BJ (cell line): ENCODE data around the gene MRPL2. TPM values are rescaled to one million over a fixed set of nuclear protein-coding genes. Genes with fewer than 3 reads are reported as not detected.

Experiments
- CTCF ChIA-PET: fragments of 350-600 bp; formaldehyde crosslinking; extraction: SDS; loops from one replicate; lab custom pipeline; 2021; ENCODE audit warnings: antibody characterized with exemption, inconsistent platforms; lab: Yijun Ruan, JAX
- POLR2A ChIA-PET: fragments of 300-600 bp; sonication (Branson Sonifier 250); formaldehyde crosslinking; extraction: SDS; loops from one replicate; lab custom pipeline; 2021; ENCODE audit warnings: antibody characterized with exemption; lab: Charles Lee
- DNase-seq: peaks from one replicate; pipeline ENCODE4 v3.0.0-alpha.2; 2011; ENCODE audit warnings: low read depth
- H3K27me3 ChIP-seq: 2 replicates; pipeline ENCODE4 v1.6.0; 2011; ENCODE audit warnings: low read length; ENCODE audit not compliant: control insufficient read depth, insufficient read depth
- H3K36me3 ChIP-seq: 2 replicates; pipeline ENCODE4 v1.5.1; 2011; ENCODE audit warnings: low read length; ENCODE audit not compliant: control insufficient read depth, insufficient read depth
- H3K4me3 ChIP-seq: 2 replicates; pipeline ENCODE4 v1.5.1; 2011; ENCODE audit warnings: low read depth, mild to moderate bottlenecking, control low read depth, low read length
- polyA plus RNA-seq: library from polyadenylated mRNA; depleted of rRNA; stranded (reverse); fragments of >200 nt; gene quantifications from 2 replicates; pipeline ENCODE4 v1.2.3, GENCODE V29; 2011
- TF ChIP-seq, protein P1 (sequence below): IDR thresholded peaks from 2 replicates; pipeline ENCODE4 v1.5.1; 2011; ENCODE audit warnings: low read depth, mild to moderate bottlenecking, control low read depth, inconsistent platforms, low read length, moderate library complexity; ENCODE audit not compliant: insufficient read depth

Gene MRPL2
- polyA plus RNA-seq, 1 experiment = 22.8 TPM

DNA sequence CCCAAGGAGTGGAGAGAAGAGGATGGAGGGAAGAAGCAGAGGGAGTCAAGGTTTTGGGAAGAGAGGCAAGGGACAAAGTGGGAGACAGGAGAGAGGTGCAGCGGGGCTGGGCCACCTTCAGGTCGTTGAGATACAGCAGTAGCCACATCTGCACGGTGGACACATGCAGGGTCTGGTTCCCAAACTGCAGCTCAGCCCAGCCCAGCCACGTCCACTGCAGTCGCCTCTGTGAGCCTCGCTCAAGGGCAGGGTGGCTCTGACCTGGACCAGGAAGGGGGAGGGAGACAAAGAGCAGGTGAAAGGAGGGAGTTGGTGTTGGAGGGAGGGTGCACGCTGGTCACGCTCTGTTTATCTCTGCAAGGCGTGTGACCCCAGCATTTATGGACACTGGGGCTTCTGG, 20.5 kb downstream of the MRPL2 start:
- CTCF ChIA-PET = interaction anchor here (0.9 kb wide), 1 partner anchor 17 kb away, joined by 3 read pairs; the partner anchor contains the start of gene RRP36

DNA sequence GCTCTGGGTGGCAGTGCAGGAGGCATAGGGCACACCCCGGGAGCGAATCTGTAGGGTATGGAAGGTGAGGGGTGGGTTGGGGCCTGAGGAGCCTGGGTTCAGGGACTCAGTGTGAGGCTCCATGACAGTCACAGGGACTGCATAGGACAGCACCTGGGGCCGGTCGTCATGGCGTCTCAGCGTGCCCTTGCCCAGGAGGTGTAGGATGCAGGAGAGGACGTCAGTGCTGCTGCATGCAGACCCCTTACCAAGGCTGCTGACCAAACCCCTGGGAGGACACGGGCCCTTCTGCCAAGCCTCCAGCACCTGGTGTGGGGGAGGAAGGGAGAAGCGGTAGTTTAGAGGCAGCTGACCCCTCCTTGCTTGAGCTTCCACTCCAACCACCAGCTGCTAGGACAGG, 21.5 kb downstream of the MRPL2 start:
- Histone ChIP-seq H3K27me3 (no peaks in the 10 kb centered on the region), H3K36me3 (peaks cover 36% of the 10 kb centered on the region), H3K4me3 (no peak overlapping the region)
- ChIA-PET POLR2A (interaction anchor here (0.6 kb wide), 1 partner anchor 17 kb away, joined by 3 read pairs; no protein-coding TSS in a partner anchor), CTCF (interaction anchor here (0.6 to 0.9 kb wide), 2 partner anchors 16 to 1170 kb away, joined by 3 read pairs; partner anchors contain the start of gene RRP36)
- TF ChIP-seq, protein P1, sequence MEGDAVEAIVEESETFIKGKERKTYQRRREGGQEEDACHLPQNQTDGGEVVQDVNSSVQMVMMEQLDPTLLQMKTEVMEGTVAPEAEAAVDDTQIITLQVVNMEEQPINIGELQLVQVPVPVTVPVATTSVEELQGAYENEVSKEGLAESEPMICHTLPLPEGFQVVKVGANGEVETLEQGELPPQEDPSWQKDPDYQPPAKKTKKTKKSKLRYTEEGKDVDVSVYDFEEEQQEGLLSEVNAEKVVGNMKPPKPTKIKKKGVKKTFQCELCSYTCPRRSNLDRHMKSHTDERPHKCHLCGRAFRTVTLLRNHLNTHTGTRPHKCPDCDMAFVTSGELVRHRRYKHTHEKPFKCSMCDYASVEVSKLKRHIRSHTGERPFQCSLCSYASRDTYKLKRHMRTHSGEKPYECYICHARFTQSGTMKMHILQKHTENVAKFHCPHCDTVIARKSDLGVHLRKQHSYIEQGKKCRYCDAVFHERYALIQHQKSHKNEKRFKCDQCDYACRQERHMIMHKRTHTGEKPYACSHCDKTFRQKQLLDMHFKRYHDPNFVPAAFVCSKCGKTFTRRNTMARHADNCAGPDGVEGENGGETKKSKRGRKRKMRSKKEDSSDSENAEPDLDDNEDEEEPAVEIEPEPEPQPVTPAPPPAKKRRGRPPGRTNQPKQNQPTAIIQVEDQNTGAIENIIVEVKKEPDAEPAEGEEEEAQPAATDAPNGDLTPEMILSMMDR = no peak
- DNase-seq = no peak

More for the DNA sequence above, 20.5 kb downstream of the MRPL2 start:
- no peak overlapping the region for H3K4me3 ChIP-seq
- H3K27me3 ChIP-seq = no peaks in the 10 kb centered on the region
- H3K36me3 ChIP-seq = peaks cover 42% of the 10 kb centered on the region
- POLR2A ChIA-PET = interaction anchor here (0.6 kb wide), 1 partner anchor 11 kb away, joined by 6 read pairs; no protein-coding TSS in a partner anchor
- TF ChIP-seq, protein P1 = no peak
- no peak for DNase-seq

DNA sequence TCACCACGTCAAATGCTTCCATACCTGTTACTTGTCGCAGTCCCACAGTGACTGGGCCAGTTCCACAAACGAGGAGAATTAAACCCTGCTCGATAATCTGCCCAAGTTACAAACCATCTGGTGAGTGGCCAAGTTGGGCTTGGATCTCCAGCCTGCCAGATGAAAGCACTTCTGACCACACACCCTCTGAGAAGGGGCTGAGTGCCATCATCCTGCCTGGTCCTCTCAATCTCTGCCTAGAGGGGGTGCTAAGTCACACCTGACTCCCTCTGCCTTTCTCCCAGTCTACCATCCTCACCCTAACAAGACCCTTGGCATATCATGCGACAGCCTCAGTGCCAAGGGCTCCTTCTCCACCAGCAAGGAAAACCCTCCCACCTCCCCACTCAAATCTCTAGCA, 22.0 kb downstream of the MRPL2 start:
- ChIA-PET POLR2A (interaction anchor here (0.6 kb wide), 1 partner anchor 17 kb away, joined by 3 read pairs; no protein-coding TSS in a partner anchor), CTCF (no interaction called here)
- no peaks in the 10 kb centered on the region for H3K27me3 ChIP-seq
- TF ChIP-seq, protein P1 = no peak
- H3K36me3 ChIP-seq = peaks cover 35% of the 10 kb centered on the region
- no peak overlapping the region for H3K4me3 ChIP-seq
- DNase-seq = no peak

DNA sequence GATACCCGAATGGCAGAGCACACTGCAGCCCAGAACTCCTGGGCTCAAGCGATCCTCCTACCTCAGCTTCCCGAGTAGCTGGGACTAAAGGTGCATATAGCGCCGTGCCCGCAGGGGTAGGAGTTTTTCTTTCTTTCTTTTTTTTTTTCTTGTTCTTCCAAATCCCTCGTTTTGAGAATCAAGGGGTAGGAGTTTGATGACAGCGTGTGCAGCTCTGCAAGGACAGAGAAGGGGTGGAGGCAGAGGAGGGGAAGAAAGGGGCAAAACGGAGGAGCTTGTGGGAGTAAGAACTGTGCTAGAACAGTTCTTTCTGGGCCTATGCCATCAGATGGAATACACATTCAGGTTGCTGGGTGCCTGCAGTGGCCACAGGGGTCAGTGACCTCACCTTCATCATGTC, 22.5 kb downstream of the MRPL2 start:
- ChIA-PET CTCF (interaction anchor here (0.9 to 1.5 kb wide), 2 partner anchors 8 to 23 kb away, joined by 4 read pairs; partner anchors contain the start of genes KLC4 and MRPL2), POLR2A (no interaction called here)
- DNase-seq = no peak
- Histone ChIP-seq H3K27me3 (no peaks in the 10 kb centered on the region), H3K36me3 (peaks cover 33% of the 10 kb centered on the region), H3K4me3 (no peak overlapping the region)
- TF ChIP-seq, protein P1 = no peak

DNA sequence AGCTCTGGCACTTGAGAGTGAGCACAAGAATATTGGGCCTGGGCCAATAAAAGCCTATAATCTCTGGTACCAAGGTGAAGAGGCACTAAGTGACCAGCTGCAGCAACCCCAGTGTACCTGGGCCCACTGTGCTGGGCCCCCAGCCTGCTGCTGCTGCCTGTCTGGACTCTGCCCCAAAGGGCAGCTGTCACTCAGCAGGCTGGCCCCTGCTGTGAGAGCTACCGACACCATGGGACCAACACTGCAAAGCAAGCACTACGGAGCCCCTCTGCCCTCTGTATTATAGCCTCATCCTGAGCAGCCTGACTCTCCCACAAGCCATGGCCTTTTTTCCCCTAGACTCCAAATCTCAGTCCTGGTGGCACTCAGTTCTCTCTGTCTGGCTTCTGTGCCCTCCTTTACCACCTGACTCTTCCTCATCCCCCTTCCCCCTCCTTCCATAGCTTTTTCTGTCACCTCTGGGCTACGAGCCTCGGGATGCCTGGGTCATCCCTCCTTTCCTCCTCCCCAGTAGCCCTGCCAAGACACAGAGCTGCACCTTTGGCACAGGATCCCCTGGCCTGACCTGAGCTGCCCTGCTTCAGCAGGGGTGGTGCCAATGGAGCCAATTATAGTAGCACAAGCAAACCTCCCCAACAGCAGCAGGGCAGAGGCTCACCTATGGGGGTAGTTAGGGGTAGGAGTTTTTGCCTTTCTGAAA, 23.6 kb downstream of the MRPL2 start:
- H3K36me3 ChIP-seq = peaks cover 30% of the 10 kb centered on the region
- H3K4me3 ChIP-seq = no peak overlapping the region
- TF ChIP-seq, protein P1 = no peak
- no peaks in the 10 kb centered on the region for H3K27me3 ChIP-seq
- no peak for DNase-seq
- CTCF ChIA-PET = interaction anchor here (0.7 to 1.5 kb wide), 3 partner anchors 9 to 117 kb away, joined by 4 read pairs; partner anchors contain the start of genes KLC4 and MRPL2
- POLR2A ChIA-PET = interaction anchor here (0.6 to 0.9 kb wide), 2 partner anchors 254 to 261 kb away, joined by 4 to 7 read pairs; partner anchors contain the start of gene BICRAL
